HG03439 (cell line): Measurements from ENCODE around the gene PYGM.
"Not testable (repeated sequence)": the region's sequence is repeated elsewhere in the genome, so short reads cannot be mapped to it uniquely, and the experiment has no call there.

Experiments used
- ATAC-seq: cut with Tn5 transposase; IDR thresholded peaks from one replicate; pipeline ENCODE4 v1.9.1; 2021; ENCODE audit warnings: mild to moderate bottlenecking, moderate library complexity; ENCODE audit not compliant: unreplicated experiment

PYGM gene

DNA sequence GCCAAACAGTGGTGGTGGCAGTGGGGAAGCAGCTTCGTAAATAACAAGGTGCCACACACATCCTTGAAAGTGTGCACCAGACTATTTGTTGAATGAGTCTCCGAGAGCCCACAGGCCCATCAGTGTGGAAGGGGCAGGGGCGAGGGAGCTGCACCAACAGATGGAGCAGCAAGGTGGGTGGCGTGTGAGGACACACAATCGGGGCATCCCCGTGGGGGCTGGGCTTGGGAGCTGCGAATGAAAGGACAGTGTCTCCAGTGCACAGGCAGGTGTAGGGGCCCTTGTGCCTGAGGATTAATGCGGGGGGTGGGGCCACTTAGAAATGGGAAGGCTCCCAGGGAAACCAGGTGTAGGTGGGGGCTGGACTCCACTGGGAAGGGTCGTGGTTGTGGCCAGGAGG is 39.6 kb downstream of the PYGM start:
- ATAC-seq = no peak

- no peak for ATAC-seq
These were observed 40.4 kb downstream of the PYGM start for GRCh38 chr11:64719406-64719805.

DNA sequence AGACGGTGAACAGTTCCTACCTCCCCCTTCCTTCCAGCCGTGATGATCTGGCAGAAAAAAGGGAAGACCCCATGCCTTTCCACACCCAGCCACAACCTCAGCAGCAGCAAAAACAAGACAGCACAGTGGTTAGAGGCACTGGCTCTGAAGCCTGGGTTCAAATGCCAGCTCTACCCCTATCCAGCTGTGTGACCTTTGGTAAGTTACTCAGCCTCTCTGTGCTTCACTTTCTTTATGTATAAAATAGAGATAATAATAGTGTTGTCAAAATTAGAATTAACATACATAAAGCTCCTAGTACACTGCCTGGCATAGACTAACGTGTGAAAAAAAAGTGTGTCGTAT is 41.0 kb downstream of the PYGM start:
- ATAC-seq = no peak

- no peak for ATAC-seq
These were observed 41.5 kb downstream of the PYGM start for GRCh38 chr11:64718084-64718779.

DNA sequence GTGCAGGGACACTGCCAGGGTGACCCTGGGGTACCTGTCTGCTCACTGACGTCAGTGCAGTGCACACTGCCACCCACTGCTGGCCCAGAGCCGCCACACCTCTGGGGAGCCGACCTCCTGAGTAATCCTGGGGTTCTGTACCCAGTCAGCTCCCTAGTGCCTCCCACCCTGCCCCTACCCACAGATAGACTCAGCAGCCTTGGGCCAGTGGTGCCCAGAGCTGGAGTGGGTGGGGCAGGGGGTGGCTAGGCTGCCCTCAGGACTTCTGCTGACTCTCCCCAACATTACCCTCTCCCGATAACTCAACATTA is 42.6 kb downstream of the PYGM start:
- no peak for ATAC-seq

GRCh38 chr11:64716473-64717267 is 43.1 kb downstream of the PYGM start:
- no peak for ATAC-seq

- no peak for ATAC-seq
These were observed 43.9 kb downstream of the PYGM start for GRCh38 chr11:64715756-64716472.

DNA sequence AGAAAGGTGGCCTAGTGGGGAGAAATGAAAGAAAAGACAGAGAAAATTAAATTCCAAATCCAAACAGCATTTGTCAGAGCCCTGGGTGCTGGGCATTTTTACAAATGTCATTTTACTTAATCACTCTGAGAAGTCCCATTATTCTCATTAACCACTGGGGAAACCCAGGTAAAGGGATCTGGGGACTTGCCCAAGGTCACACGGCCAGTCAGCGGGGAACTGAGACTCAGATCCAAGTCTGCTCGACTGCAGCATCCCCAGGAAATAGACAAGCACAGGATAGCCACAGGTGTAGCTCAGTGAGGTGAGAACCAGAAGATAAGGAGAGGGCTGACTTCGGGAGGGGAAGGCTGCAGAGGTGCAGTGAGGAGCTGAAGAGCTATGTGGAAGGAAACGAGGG is 44.7 kb downstream of the PYGM start:
- no peak for ATAC-seq

GRCh38 chr11:64714666-64715065 is 45.1 kb downstream of the PYGM start:
- ATAC-seq = no peak

- ATAC-seq = no peak
These were observed 45.9 kb downstream of the PYGM start for GRCh38 chr11:64713781-64714363.

GRCh38 chr11:64713016-64713707 is 46.6 kb downstream of the PYGM start:
- no peak for ATAC-seq

GRCh38 chr11:64712430-64713015 is 47.3 kb downstream of the PYGM start:
- ATAC-seq = no peak

- no peak for ATAC-seq
These were observed 47.8 kb downstream of the PYGM start for GRCh38 chr11:64711956-64712362.

DNA sequence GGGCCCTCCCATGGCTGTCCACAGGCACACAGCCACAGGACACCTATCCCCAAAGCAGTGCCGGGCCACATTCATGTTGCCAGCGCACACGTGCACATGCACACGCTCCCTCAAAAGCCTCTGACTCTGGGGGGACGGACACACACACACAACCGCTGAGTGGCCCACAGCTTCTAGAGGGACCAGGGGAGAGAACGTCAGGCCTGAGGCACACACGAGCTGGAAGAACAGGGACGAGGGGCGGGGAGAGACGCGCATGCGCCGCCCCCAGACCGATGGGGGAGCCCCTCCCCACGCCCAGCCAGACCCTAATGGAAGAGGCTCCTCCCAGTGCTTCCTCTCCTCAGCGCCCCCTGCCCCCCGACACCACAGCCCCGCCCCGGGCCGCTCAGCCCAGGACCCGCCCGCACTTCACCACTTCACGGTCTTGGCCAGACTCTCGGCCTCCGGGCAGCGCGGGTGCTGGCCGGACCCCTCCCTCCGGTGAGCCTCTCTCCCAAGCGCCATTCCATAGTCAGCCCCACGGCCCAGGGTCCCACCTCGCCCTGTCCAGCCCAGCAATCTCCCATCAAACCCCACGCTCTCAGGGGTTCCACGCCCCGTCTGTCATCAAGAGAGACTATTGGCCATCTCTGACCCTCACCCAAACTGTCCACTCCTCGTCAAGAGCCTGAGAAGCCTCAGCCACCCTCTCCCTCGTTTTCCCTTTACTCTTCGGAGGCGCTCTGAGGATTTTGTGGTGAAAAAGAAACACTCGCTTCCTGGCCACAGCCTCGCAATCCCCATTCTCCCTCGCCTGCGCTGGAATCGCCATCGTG is 48.4 kb downstream of the PYGM start:
- no peak for ATAC-seq

GRCh38 chr11:64710418-64711137 is 49.2 kb downstream of the PYGM start:
- ATAC-seq = no peak

DNA sequence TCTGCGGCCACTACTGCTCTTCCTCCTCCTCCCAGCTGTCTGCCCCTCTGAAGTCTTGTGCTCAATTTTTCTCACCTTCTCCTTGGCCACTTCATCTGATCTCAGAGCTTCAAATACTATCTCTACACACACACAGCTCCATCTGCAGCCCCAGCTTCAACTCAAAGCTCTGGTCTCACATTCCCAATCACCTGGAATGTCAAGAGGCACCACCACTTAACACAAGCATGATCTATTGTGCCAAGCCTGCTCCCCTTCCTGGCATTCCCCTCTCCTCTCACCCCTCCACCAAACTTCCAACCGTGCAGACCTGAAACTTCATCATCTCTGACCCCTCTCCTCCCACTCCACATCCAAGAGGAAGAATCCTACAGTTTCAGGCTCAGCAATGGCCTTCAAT is 54.3 kb downstream of the PYGM start:
- ATAC-seq = no peak

DNA sequence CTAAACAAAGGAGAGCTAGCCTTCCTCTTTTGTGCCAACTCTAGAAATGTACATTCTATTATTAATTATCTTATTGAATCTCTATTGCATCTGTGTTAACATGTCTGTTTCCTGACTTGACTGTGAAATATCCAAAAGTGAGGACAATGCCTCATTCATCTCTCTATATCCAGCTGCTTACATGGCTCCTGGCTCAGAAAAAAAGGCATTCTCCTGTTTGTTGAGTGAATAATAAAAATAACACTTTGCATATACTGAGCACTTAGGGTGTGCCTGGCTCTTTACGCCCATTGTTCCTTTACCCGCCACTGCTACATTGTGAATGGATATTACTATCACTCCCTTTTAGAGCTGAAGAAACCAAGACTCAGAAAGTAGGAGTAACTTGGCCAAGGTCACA is 56.7 kb downstream of the PYGM start:
- no peak for ATAC-seq

- not testable (repeated sequence) for ATAC-seq
These were observed 57.8 kb downstream of the PYGM start for GRCh38 chr11:64701956-64702355.

GRCh38 chr11:64698427-64698826 is 61.3 kb downstream of the PYGM start:
- no peak for ATAC-seq
